H1 (cell line): Measurements from ENCODE around the gene TNPO2. TPM values are rescaled to one million over a fixed set of nuclear protein-coding genes. Genes with fewer than 3 reads are reported as not detected.

Source experiments
- ATF3 ChIP-seq: IDR thresholded peaks from 2 replicates; pipeline ENCODE4 v1.6.1; 2011; ENCODE audit warnings: low read depth, mild to moderate bottlenecking, low read length; ENCODE audit not compliant: insufficient read depth
- CBX5 ChIP-seq: fragments of 300-800, 300-1000 bp; sonication (generic); IDR thresholded peaks from 2 replicates; pipeline ENCODE4 v1.7.1; 2016; ENCODE audit warnings: antibody characterized with exemption, low read length, low read depth
- CTCF ChIP-seq, 3 experiments: IDR thresholded peaks; 1 replicate in 2 of 3; 2 replicates in 1 of 3; pipeline versions ENCODE4 v1.5.1 to v1.6.1; 2011; ENCODE audit warnings: low read length in 3 of 3, mild to moderate bottlenecking in 3 of 3, inconsistent platforms in 2 of 3, low read depth in 1 of 3, moderate library complexity in 1 of 3; ENCODE audit not compliant: insufficient read depth in 1 of 3; ENCODE audit errors: control extremely low read depth in 1 of 3
- EGR1 ChIP-seq: IDR thresholded peaks from 2 replicates; pipeline ENCODE4 v1.6.1; 2011; ENCODE audit warnings: low read depth, low read length, borderline replicate concordance
- SP2 ChIP-seq: IDR thresholded peaks from 2 replicates; pipeline ENCODE4 v1.6.1; 2012; ENCODE audit warnings: mild to moderate bottlenecking, low read length, inconsistent platforms
- polyA plus RNA-seq, 7 experiments: library from polyadenylated mRNA; depleted of rRNA in 3 of 7; stranded (reverse) in 5 of 7; unstranded in 2 of 7; fragments of >200 nt in 5 of 7; fragments of 200-250 nt in 2 of 7; gene quantifications; 1 replicate in 5 of 7; 2 replicates in 1 of 7; 4 replicates in 1 of 7; pipeline versions ENCODE4 v1.2.1 to v1.2.3, GENCODE V29; 2011 to 2013; ENCODE audit warnings: missing spikeins in 2 of 7, mixed read lengths in 2 of 7
- total RNA-seq: library from RNA; stranded (reverse); fragmentation: NEBNext Ultra II Directional; extraction: Animal tissue kit (Norgen Biotek cat#: 25700); gene quantifications from 2 replicates; pipeline ENCODE4 v1.2.1, GENCODE V29; 2021

Gene TNPO2
- total and polyA plus RNA-seq, 2 of the 8 experiments (the other 6 are each of a cell fraction or from before 2014, with no cell fraction given) = 112 to 121 TPM

GRCh38 chr19:12672744-12673143 lies 51.0 kb downstream of the TNPO2 start (continued):
- TF ChIP-seq EGR1 (no peak), ATF3 (no peak), CTCF (IDR thresholded peaks at IDR 0.05; ENCODE audit: control extremely low read depth in 1 of 3, insufficient read depth in 1 of 3, low read depth in 1 of 3, low read length in 3 of 3) (peak in 2 of 3 experiments; percentile 26 to 49; a peak in 2 of 4 replicates), CBX5 (no peak), SP2 (no peak)
